Upper lobe of right lung (tissue), 1 donor: Measurements from ENCODE around the gene LRRC15. TPM values are rescaled to one million over a fixed set of nuclear protein-coding genes. Genes with fewer than 3 reads are reported as not detected.

Source experiments
- ATAC-seq: fragments of 200-7000 bp; cut with Tn5 transposase; one replicate; pipeline ENCODE4 v1.9.1; 2020; ENCODE audit warnings: mild to moderate bottlenecking, moderate library complexity
- DNase-seq: peaks from one replicate; pipeline ENCODE4 v3.0.0-alpha.2; 2020
- H3K27ac ChIP-seq: fragments of 200-600 bp; one replicate; pipeline ENCODE4 v1.8.0; 2022
- H3K27me3 ChIP-seq: fragments of 200-600 bp; one replicate; pipeline ENCODE4 v1.8.0; 2022; ENCODE audit warnings: mild to moderate bottlenecking
- H3K36me3 ChIP-seq: fragments of 200-600 bp; one replicate; pipeline ENCODE4 v1.8.0; 2022
- H3K4me1 ChIP-seq: fragments of 200-600 bp; one replicate; pipeline ENCODE4 v1.8.0; 2022
- H3K4me3 ChIP-seq: fragments of 200-600 bp; one replicate; pipeline ENCODE4 v1.8.0; 2022; ENCODE audit warnings: mild to moderate bottlenecking
- H3K9me3 ChIP-seq: fragments of 200-600 bp; one replicate; pipeline ENCODE4 v1.8.0; 2022
- CTCF ChIP-seq: fragments of 200-600 bp; IDR thresholded peaks from one replicate; pipeline ENCODE4 v1.8.0; 2022; ENCODE audit warnings: antibody characterized with exemption
- intact Hi-C: fragments of 100-400 bp; cut with DNase I; formaldehyde crosslinking; loops from one replicate; pipeline ENCODE4 v1.11.0; 2022
- total RNA-seq: library from RNA; stranded (reverse); fragmentation: NEBNext Ultra II Directional; extraction: Animal tissue kit (Norgen Biotek cat#: 25700); gene quantifications from one replicate; pipeline ENCODE4 v1.2.1, GENCODE V29; 2021
- donor health status: DM: no; HTN: yes; CAD: no; lungs with severe emphysema.

Gene LRRC15
- total RNA-seq, 1 donor from 2014 or later: 1.1 TPM

GRCh38 chr3:194351952-194352536 is 17.5 kb downstream of the LRRC15 start:
- Histone ChIP-seq H3K27me3 (no peaks in the 10 kb centered on the region), H3K4me3 (no peak overlapping the region), H3K36me3 (no peaks in the 10 kb centered on the region), H3K4me1 (no peaks in the 10 kb centered on the region), H3K27ac (no peak overlapping the region), H3K9me3 (no peaks in the 10 kb centered on the region)
- intact Hi-C loops: no loop called here
- TF ChIP-seq CTCF: no peak
- DNase-seq (no peak), ATAC-seq (peak; percentile 16)

GRCh38 chr3:194351080-194351672 is 18.4 kb downstream of the LRRC15 start, which contains the start of gene CPN2:
Gene CPN2, minus strand, starts transcription at chr3:194351328. Its CDS starts 8,626 bp downstream, at chr3:194342702.
- Histone ChIP-seq H3K27me3 (no peaks in the 10 kb centered on the region), H3K36me3 (no peaks in the 10 kb centered on the region), H3K27ac (no peak within 1 kb of the TSS), H3K9me3 (no peaks in the 10 kb centered on the region), H3K4me3 (no peak within 1 kb of the TSS), H3K4me1 (no peaks in the 10 kb centered on the region)
- ATAC-seq: no peak
- no peak for TF ChIP-seq CTCF
- no peak for DNase-seq
- intact Hi-C loops: no loop called here

- H3K4me3 ChIP-seq: no peak overlapping the region
- H3K36me3 ChIP-seq: no peaks in the 10 kb centered on the region
- no peaks in the 10 kb centered on the region for H3K4me1 ChIP-seq
- TF ChIP-seq CTCF: no peak
- intact Hi-C loops: no loop called here
- DNase-seq (no peak), ATAC-seq (no peak)
- H3K27me3 ChIP-seq: no peaks in the 10 kb centered on the region
- no peak overlapping the region for H3K27ac ChIP-seq
- H3K9me3 ChIP-seq: no peaks in the 10 kb centered on the region
These were observed 18.8 kb downstream of the LRRC15 start for GRCh38 chr3:194350726-194351071.

- ATAC-seq: no peak
- no peak for DNase-seq
- no peak for TF ChIP-seq CTCF
- no peak overlapping the region for H3K4me3 ChIP-seq
- intact Hi-C loops: no loop called here
- H3K9me3 ChIP-seq: no peaks in the 10 kb centered on the region
- no peaks in the 10 kb centered on the region for H3K4me1 ChIP-seq
- no peaks in the 10 kb centered on the region for H3K36me3 ChIP-seq
- no peaks in the 10 kb centered on the region for H3K27me3 ChIP-seq
- H3K27ac ChIP-seq: no peak overlapping the region
These were observed 21.2 kb downstream of the LRRC15 start for GRCh38 chr3:194348354-194348753.

GRCh38 chr3:194346621-194347020 is 22.9 kb downstream of the LRRC15 start:
- DNase-seq: no peak
- Histone ChIP-seq H3K4me1 (no peaks in the 10 kb centered on the region), H3K4me3 (no peak overlapping the region), H3K36me3 (no peaks in the 10 kb centered on the region), H3K27ac (no peak overlapping the region), H3K27me3 (no peaks in the 10 kb centered on the region), H3K9me3 (no peaks in the 10 kb centered on the region)
- ATAC-seq: no peak
- intact Hi-C loops: no loop called here
- TF ChIP-seq CTCF: no peak
